Lower leg skin (tissue), 3 donors: ENCODE data around the gene UBE2J1.

Source experiments
- CTCF ChIP-seq, 3 donors: fragments of 450-650 bp; IDR thresholded peaks; one replicate each; pipeline ENCODE4 v1.5.1; 2016; ENCODE audit warnings: antibody characterized with exemption in 3 of 3, mild to moderate bottlenecking in 3 of 3, moderate library complexity in 2 of 3
- POLR2A ChIP-seq, 2 donors: fragments of 450-650 bp; IDR thresholded peaks; one replicate each; pipeline ENCODE4 v1.6.1; 2016 to 2017; ENCODE audit warnings: antibody characterized with exemption in 2 of 2, mild to moderate bottlenecking in 1 of 2, moderate library complexity in 1 of 2

DNA sequence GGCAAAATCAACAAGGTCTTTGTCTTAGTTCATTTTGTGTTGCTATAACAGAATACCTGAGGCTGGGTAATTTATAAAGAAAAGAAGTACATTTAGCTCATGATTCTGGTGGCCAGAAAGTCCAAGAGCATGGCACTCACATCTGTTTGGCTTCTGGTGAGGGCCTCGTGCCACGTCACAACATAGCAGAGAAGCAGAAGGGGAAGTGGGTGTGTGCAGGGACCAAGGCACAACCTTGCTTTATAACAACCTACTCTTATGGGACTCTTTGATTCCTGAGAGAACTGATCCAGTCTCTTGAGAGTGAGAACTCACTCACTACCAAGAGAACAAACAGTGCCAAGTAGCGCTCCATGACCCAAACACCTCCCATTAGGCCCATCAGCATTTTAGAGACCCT lies 62.8 kb downstream of the UBE2J1 start:
- TF ChIP-seq POLR2A (IDR thresholded peaks at IDR 0.05), result no peak
- no peak for TF ChIP-seq CTCF (IDR thresholded peaks at IDR 0.05)
